ENCODE measurements around the gene LIMCH1.

Gene LIMCH1

DNA sequence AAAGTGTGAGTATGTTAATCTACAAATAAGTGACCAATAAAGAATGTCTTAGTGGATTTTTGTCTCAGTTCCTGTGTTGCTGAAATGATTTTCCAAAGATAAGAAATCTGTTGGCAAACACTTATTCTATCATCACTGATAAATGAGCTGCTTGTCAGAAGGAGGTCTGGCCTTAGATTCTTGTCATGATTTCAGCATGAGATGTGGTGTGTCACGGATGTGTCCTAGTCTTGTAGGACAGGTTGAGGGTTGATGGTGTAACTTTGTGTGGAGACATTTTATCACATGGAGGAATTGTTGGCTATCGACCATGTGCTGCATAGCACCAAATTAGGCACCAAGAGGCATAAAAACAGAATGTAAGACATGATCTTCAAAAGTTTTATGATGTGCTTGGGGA lies 31.8 kb upstream of the LIMCH1 start:
- TF ChIP-seq CTCF (conservative IDR thresholded peaks at IDR 0.05), result no peak
- H3K27ac ChIP-seq, result peak overlapping the region; percentile 83

DNA sequence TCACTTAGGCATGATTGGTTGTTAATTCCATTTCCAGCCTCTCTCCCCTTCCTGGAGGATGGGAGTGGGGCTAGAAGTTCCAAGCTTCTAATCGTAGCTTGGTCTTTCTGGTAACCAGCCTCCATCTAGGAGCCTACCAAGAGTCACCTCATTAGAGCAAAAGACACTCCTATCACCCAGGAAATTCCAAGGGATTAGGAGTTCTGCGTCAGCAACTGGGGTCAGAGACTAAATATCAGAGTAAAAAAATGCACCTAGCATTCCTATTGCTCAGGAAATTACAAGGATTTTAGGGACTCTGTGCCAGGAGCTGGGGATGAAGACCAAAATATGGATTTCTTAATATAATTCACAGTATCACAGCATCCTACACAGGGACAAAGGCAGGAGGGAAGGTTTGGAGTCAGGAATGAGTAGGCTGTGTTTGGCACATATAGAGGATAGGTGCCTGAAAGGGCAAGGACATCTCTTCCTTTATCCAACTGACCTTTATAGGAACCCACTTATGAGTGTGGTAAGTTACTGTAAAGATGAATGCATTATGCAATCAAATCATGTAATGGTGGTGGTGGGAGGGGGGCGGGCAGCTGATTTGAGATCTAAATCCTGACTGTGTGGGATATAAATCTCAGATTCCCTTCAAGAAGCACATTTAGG lies 30.5 kb upstream of the LIMCH1 start:
- peak overlapping the region; percentile 83 for H3K27ac ChIP-seq

DNA sequence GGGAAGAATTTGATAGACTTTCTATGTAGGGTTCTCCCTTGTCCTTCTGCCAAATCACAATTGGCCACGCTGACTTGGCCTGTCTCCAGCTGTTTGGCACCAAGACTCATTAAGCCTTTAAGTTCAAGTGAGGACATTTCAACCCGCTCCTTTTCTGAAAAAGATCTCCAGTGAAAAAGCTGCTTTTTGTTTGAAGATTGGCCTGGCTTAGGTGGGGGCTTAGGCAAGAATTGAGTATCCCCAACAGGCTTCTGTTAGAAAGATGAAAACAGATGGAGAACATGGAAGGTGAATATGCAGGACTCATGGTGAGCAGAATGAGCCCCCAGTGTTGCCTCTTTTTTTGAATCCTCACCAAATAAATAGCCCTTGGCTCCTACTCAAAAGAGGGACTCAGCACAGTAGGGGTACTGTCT lies 28.5 kb upstream of the LIMCH1 start:
- no peak for TF ChIP-seq CTCF (conservative IDR thresholded peaks at IDR 0.05)
- H3K27ac ChIP-seq, result peak overlapping the region; percentile 83

More for the DNA sequence above, 30.5 kb upstream of the LIMCH1 start:
- TF ChIP-seq CTCF (conservative IDR thresholded peaks at IDR 0.05), result no peak

DNA sequence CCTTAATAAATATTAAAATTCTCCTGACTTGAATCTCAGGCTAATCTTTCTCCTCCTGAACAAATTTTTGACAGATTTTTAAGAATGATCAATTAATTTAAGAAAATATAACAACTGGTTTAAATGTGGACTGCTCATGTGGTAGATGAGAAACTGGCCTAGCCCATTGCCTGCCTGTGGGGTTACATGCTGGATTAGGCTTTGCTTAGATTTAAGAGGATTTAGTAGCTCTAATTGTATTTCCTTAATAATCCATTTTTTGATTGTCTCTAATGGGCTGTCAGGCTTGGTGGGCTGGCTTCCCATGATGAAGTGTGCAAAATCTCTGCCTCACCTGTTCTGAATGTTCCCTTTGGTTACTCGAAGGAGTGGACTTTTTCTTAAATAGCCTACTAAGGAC lies 27.8 kb upstream of the LIMCH1 start:
- no peak for TF ChIP-seq CTCF (conservative IDR thresholded peaks at IDR 0.05)
- peak overlapping the region; percentile 83 for H3K27ac ChIP-seq

- TF ChIP-seq CTCF (conservative IDR thresholded peaks at IDR 0.05), result no peak
- no peak overlapping the region for H3K27ac ChIP-seq
Observed at GRCh38 chr4:41512136-41512535, 25.8 kb upstream of the LIMCH1 start.

DNA sequence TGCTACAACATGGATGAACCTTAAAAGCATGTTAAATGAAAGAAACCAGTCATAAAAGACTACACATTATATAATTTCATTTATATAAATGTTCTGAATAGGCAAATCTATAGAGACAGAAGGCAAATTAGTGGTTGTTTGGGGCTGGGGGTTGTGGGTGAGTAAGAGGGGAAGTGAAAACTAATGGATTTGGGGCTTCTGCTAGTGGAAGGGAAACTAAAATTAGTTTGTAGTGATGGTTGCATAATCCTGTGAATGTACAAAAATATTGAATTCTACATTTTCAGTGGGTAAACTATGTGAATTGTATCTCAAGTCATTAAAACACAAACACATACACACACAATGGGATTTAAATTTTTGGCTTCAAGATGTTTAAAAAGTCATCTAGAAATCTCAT lies 25.4 kb upstream of the LIMCH1 start:
- TF ChIP-seq CTCF (conservative IDR thresholded peaks at IDR 0.05), result no peak
- no peak overlapping the region for H3K27ac ChIP-seq

DNA sequence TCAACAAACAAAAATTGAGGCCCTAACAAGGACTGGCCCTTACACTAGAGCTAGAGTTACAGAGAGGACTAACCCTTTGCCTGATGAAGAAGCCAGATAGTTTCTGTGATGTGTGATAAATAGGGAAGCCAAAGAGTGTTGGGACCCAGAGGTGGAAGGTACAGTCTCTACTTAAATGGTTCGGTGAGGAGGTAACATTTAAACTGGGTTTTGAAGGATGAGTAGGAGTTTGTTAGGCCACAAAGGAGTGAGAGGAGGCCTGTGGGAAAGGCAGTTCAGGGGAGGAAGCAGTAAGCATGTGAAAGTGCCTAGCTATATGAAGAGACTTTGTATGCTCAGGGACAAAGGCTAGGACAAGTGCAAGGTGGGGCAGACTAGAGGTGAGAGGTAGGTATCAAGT lies 23.8 kb upstream of the LIMCH1 start:
- TF ChIP-seq CTCF (conservative IDR thresholded peaks at IDR 0.05), result no peak
- no peak overlapping the region for H3K27ac ChIP-seq

All from VCaP (cell line).